SH-SY5Y (cell line): ENCODE results near the gene ISM2.

Experiments used
- GATA2 ChIP-seq: IDR thresholded peaks from 2 replicates; pipeline ENCODE4 v1.6.1; 2011; ENCODE audit warnings: mild to moderate bottlenecking, low read depth, low read length
- GATA3 ChIP-seq: IDR thresholded peaks from 2 replicates; pipeline ENCODE4 v1.6.1; 2011; ENCODE audit warnings: low read depth, mild to moderate bottlenecking, low read length, moderate library complexity

Gene ISM2

DNA sequence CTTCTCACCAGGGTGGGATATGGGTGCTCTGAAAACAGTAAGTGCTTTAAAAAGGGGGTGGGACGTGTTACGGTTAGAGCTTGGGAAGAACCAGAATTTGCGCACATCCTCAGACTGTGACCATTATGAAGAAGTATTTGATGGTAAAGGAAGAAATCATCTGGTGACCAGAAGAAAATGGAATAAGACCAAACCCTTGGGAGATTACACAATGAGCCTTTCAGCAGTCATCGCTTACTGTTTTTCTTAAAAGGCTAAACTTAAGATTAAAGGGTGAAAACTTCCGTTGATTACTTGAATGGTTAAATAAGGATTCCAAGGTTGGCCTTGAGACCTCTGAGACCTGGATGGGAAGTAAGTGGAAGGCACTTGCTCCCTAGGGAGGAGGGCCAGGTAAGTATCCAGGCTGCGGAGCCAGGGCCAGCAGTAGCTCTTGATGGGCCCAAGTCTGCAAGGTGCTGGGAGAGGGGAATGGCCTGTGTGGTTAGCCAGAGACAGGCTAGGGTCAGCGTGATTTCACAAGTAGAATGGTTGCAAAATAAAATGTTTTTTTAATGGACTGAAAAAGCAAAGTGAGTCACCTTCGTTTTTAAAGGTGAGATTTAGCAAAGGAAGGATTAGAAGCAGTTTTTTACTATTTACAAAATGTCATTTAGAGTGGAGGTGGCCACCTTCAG, 13.0 kb upstream of the ISM2 start:
- TF ChIP-seq GATA2 (no peak), GATA3 (no peak)

GRCh38 chr14:77509366-77509765, 10.8 kb upstream of the ISM2 start:
- TF ChIP-seq GATA3, result no peak
- TF ChIP-seq GATA2, result no peak

- no peak for TF ChIP-seq GATA3
- TF ChIP-seq GATA2, result no peak
These were observed 10.3 kb upstream of the ISM2 start for GRCh38 chr14:77508876-77509275.

DNA sequence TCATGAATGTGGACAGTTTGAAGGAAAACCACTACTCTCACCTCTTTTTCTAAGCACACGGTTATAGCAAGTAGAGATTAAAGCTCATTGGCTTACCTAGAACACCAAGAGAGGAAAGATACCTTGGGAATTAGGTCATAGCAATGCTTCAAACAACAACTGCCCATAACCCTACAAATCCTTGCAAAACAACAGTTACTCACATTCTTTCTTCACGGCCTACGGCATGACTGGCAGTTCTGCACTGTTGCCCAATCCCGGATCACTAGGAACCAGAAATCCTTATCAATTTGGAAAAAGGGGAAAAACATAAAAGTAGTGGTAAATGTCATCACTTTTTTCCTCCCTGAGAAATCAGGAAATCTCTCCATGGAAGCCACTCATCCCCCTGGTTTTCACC, 9.6 kb upstream of the ISM2 start:
- TF ChIP-seq GATA2, result no peak
- no peak for TF ChIP-seq GATA3

DNA sequence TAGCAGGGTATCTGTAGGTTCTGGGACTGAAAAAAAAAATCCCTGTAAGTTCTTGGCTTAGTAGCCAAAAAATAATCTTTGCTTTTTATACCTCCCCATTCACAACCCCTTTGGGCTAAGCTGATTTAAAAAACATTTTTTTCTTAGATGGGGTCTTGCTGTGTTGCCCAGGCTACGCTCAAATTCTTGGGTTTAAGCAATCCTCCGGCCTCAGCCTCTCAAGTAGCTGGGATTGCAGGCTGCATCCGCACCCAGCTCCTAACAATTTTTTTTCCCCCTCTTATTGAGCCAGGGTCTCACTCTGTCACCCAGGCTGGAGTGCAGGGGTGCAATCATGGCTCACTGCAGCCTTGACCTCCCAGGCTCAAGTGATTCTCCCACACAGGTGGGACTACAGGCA, 9.1 kb upstream of the ISM2 start:
- no peak for TF ChIP-seq GATA3
- TF ChIP-seq GATA2, result no peak

DNA sequence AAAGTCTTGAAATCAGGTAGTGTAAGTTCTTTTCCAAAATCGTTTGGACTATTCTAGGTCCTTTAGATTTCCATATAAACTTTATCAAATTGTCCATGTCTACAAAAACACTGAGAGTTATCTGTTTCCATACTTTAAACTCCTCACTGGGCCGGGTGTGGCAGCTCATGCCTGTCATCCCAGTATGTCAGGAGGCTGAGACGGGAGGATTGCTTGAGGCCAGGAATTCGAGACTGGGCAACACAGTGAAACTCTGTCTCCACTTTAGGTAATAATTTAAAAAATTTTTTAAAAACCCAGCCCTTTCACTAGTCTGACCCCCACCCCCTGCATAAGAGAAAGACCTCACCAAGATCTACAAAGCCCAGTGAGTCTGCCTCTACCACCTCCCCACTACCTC, 6.4 kb upstream of the ISM2 start:
- no peak for TF ChIP-seq GATA2
- TF ChIP-seq GATA3, result no peak

DNA sequence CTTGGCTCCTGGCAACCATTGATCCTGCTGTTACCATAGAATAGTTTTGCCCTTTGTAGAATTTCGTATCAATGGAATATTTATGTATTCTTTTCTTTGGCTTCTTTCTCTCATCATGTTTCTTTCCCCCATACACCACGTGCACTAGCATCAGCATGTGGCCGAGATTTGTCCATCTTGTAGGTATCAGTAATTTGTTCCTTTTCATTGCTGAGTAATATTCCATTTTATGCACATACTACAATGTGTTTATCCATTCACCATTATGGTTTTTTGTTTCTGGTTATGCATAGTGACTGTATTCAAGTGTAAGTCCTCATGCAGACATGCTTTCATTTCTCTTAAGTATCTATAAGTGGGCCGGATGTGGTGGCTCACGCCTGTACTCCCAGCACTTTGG, 4.5 kb upstream of the ISM2 start:
- TF ChIP-seq GATA3 (no peak), GATA2 (no peak)

GRCh38 chr14:77502109-77502782, 3.6 kb upstream of the ISM2 start:
- no peak for TF ChIP-seq GATA3
- TF ChIP-seq GATA2, result no peak

GRCh38 chr14:77498984-77499527, 440 bp upstream of the ISM2 start:
- TF ChIP-seq GATA2, result no peak

DNA sequence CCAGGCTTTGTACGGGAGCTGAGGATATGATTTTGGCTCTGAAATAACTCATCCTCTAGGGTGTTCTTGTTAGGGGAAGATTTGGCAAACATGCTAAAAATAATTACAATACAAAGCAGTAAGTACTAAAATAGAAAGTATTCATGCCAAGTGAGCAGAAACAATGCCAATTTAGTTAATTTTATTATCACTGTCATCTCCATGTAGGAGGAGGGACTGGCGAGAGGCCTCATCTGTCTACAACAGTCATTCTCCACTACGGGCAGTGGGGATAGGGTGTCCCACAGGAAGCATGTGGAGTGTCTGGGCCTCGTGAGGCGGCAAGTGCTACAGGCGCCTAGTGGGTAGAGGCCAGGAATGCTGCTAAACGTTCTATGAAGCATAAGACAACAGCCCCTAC, 3.3 kb downstream of the ISM2 start:
- TF ChIP-seq GATA3 (no peak), GATA2 (no peak)

DNA sequence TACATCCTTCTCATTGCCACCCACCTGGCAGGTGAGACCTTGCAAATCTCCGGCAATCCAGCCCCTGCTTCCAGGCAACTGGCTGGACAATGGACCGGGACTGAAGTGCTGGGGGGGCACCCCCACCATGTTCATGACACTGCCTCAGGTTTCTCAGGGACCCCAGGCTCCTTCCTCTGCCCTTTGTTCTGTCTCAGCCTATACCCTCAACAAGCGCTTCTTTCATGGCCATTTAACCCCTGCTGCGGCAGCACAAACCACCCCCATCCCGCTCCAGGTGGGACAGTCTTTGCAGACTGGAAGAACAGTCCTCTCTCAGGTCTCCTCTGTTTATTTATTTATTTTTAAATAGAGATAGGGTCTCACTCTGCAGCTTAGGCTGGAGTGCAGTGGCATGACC, 7.6 kb downstream of the ISM2 start:
- TF ChIP-seq GATA3 (no peak), GATA2 (no peak)

DNA sequence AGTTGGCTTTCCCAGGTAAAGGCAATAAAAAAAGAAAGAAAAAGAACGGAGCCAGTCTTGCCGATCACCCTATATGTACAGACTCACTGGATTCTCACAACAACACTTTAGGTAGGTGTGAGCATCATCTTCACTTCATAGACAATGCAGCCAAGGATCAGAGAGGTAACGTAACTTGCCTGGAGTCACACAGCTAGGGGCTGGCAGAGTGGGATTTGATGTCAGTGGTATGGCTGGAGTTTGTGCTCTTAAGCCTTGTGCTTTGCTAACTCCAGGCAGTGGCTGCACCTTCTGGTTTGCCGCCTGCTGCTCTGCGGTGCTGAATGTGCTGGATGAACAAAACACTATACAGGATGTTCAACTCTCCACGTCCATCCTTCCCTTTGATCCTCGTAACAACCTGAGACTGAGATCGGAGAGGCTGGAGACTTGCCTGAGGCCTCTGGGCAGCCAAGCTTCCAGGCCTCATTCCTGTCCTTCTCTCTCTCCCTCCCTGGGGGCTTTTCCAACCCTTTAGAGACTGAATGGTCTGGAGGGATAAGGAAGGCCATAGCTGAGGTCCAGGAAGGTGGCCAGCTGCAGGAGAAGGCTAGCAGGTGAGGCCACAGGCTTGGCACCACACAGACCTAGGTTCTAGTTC, 8.1 kb downstream of the ISM2 start:
- TF ChIP-seq GATA3 (no peak), GATA2 (no peak)

GRCh38 chr14:77489041-77489440, 9.6 kb downstream of the ISM2 start:
- no peak for TF ChIP-seq GATA2
- no peak for TF ChIP-seq GATA3

DNA sequence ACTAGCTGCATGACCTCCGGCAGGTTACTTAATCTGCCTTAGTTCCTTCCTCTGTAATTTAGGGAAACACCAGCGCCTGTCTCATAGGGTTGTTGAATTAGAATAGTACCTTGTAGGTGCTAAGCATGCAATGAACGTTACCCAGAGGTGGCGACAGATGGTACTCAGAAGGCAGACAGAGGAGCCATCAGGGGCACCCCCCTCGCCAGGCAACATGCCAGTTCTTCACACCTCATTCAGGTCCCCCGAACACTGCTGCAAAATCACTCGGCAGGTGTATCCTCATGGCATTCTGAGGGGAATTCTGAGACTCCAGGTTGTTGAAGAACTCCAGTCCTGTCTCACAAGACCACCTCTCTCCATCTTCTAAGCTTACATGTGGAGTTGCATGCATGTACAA, 10.1 kb downstream of the ISM2 start:
- no peak for TF ChIP-seq GATA3
- TF ChIP-seq GATA2, result no peak
